IMR-90 (cell line): ENCODE results near the gene BMX. TPM values are rescaled to one million over a fixed set of nuclear protein-coding genes. Genes with fewer than 3 reads are reported as not detected.

Source experiments
- ATAC-seq: fragments of 200-7000 bp; cut with Tn5 transposase; 2 replicates; pipeline ENCODE4 v1.9.1; 2020; ENCODE audit warnings: low read depth, mild to moderate bottlenecking, moderate library complexity
- BruUV-seq: library from RNA; stranded (reverse); fragments of 400-500 nt; replicated peaks from 2 replicates; lab custom pipeline; 2021; lab: Mats Ljungman, UMichigan
- CTCF ChIA-PET: fragments of 300-600 bp; formaldehyde crosslinking; extraction: SDS; loops from one replicate; lab custom pipeline; 2021; ENCODE audit warnings: antibody characterized with exemption; lab: Yijun Ruan, JAX
- POLR2A ChIA-PET: fragments of 300-600 bp; sonication (Branson Sonifier 250); formaldehyde crosslinking; loops from one replicate; lab custom pipeline; 2022; ENCODE audit warnings: antibody characterized with exemption; ENCODE audit not compliant: unreplicated experiment; lab: Charles Lee
- DNase-seq: peaks from one replicate; pipeline ENCODE4 v3.0.0; 2013
- H2AFZ ChIP-seq: replicated peaks from 2 replicates; pipeline ENCODE3; 2013; ENCODE audit warnings: low read length, mild to moderate bottlenecking; ENCODE audit not compliant: poor library complexity
- H2AK5ac ChIP-seq: 2 replicates; pipeline ENCODE4 v1.6.1; 2013; ENCODE audit warnings: low read depth, low read length, inconsistent platforms
- H2AK9ac ChIP-seq: replicated peaks from 2 replicates; pipeline ENCODE3; 2013; ENCODE audit warnings: mild to moderate bottlenecking, low read depth, low read length, moderate library complexity; ENCODE audit not compliant: poor library complexity
- H2BK120ac ChIP-seq: 2 replicates; pipeline ENCODE4 v1.6.1; 2013; ENCODE audit warnings: low read depth, low read length, inconsistent platforms
- H2BK15ac ChIP-seq: 3 replicates; pipeline ENCODE4 v1.6.1; 2013; ENCODE audit warnings: low read depth, low read length, inconsistent platforms
- H2BK20ac ChIP-seq: 2 replicates; pipeline ENCODE4 v1.6.1; 2013; ENCODE audit warnings: low read depth, mild to moderate bottlenecking, inconsistent platforms, low read length, moderate library complexity
- H2BK5ac ChIP-seq: 2 replicates; pipeline ENCODE4 v1.6.1; 2013; ENCODE audit warnings: mild to moderate bottlenecking, low read depth, low read length, inconsistent platforms; ENCODE audit not compliant: poor library complexity, severe bottlenecking
- H3K14ac ChIP-seq: replicated peaks from 2 replicates; pipeline ENCODE4 v1.6.1; 2013; ENCODE audit warnings: low read depth, low read length, inconsistent platforms
- H3K18ac ChIP-seq: 2 replicates; pipeline ENCODE4 v1.6.1; 2013; ENCODE audit warnings: low read depth, low read length, control low read depth
- H3K23ac ChIP-seq: 2 replicates; pipeline ENCODE4 v1.6.1; 2013; ENCODE audit warnings: low read depth, low read length, inconsistent platforms
- H3K27ac ChIP-seq: 2 replicates; pipeline ENCODE4 v1.5.1; 2013; ENCODE audit warnings: mild to moderate bottlenecking, control low read depth, low read length; ENCODE audit not compliant: insufficient read depth
- H3K27me3 ChIP-seq: 2 replicates; pipeline ENCODE4 v1.6.1; 2013; ENCODE audit warnings: low read length; ENCODE audit not compliant: control insufficient read depth, insufficient read depth
- H3K36me3 ChIP-seq: 2 replicates; pipeline ENCODE4 v1.6.1; 2013; ENCODE audit warnings: low read length, mixed read lengths; ENCODE audit not compliant: control insufficient read depth, insufficient read depth
- H3K4ac ChIP-seq: 2 replicates; pipeline ENCODE4 v1.6.1; 2013; ENCODE audit warnings: low read depth, low read length, inconsistent platforms
- H3K4me1 ChIP-seq: 2 replicates; pipeline ENCODE4 v1.6.1; 2013; ENCODE audit warnings: low read length, mixed read lengths; ENCODE audit not compliant: control insufficient read depth, insufficient read depth
- H3K4me2 ChIP-seq: 2 replicates; pipeline ENCODE4 v1.6.1; 2013; ENCODE audit warnings: low read depth, mild to moderate bottlenecking, control low read depth, low read length, moderate library complexity
- H3K4me3 ChIP-seq: 2 replicates; pipeline ENCODE4 v1.5.1; 2013; ENCODE audit warnings: low read depth, mild to moderate bottlenecking, control low read depth, low read length, moderate library complexity; ENCODE audit not compliant: insufficient read depth
- H3K56ac ChIP-seq: 2 replicates; pipeline ENCODE4 v1.6.1; 2013; ENCODE audit warnings: low read length, inconsistent platforms; ENCODE audit not compliant: insufficient read depth; ENCODE audit errors: extremely low read depth
- H3K79me1 ChIP-seq, 2 experiments: 2 replicates each; pipeline ENCODE4 v1.6.1; 2013; ENCODE audit warnings: low read length in 2 of 2, inconsistent platforms in 1 of 2, low read depth in 1 of 2
- H3K9ac ChIP-seq: 2 replicates; pipeline ENCODE4 v1.6.1; 2013; ENCODE audit warnings: low read depth, low read length, control low read depth
- H3K9me1 ChIP-seq: 2 replicates; pipeline ENCODE4 v1.6.1; 2013; ENCODE audit warnings: low read length, inconsistent platforms; ENCODE audit not compliant: insufficient read depth
- H3K9me3 ChIP-seq: 2 replicates; pipeline ENCODE4 v1.6.1; 2013; ENCODE audit warnings: low read length; ENCODE audit not compliant: control insufficient read depth, insufficient read depth
- H4K20me1 ChIP-seq: 2 replicates; pipeline ENCODE4 v1.6.1; 2013; ENCODE audit warnings: low read length, inconsistent platforms; ENCODE audit not compliant: insufficient read depth
- H4K5ac ChIP-seq: 2 replicates; pipeline ENCODE4 v1.6.1; 2013; ENCODE audit warnings: mild to moderate bottlenecking, low read depth, low read length, control low read depth
- H4K8ac ChIP-seq, 2 experiments: 2 replicates each; pipeline ENCODE4 v1.6.1; 2013; ENCODE audit warnings: low read depth in 2 of 2, low read length in 2 of 2, control low read depth in 1 of 2, inconsistent platforms in 1 of 2
- H4K91ac ChIP-seq: 2 replicates; pipeline ENCODE4 v1.6.1; 2013; ENCODE audit warnings: low read depth, low read length, inconsistent platforms; ENCODE audit not compliant: insufficient read depth
- BHLHE40 ChIP-seq: fragments of 150-350 bp; IDR thresholded peaks from 2 replicates; pipeline ENCODE4 v1.6.1; 2016; ENCODE audit warnings: mild to moderate bottlenecking, low read depth, low read length
- CEBPB ChIP-seq: IDR thresholded peaks from 2 replicates; pipeline ENCODE4 v1.6.1; 2012; ENCODE audit warnings: low read depth, low read length, improper control_type of control experiment
- CHD1 ChIP-seq: IDR thresholded peaks from 2 replicates; pipeline ENCODE4 v1.6.1; 2012; ENCODE audit warnings: low read depth, low read length, improper control_type of control experiment
- CTCF ChIP-seq: conservative IDR thresholded peaks from 2 replicates; pipeline ENCODE4 v1.5.1; 2012; ENCODE audit warnings: mild to moderate bottlenecking, low read depth, low read length, improper control_type of control experiment
- ELK1 ChIP-seq: fragments of 150-350 bp; IDR thresholded peaks from 2 replicates; pipeline ENCODE4 v1.6.1; 2016; ENCODE audit warnings: low read depth, mild to moderate bottlenecking, low read length, moderate library complexity, borderline replicate concordance
- FOS ChIP-seq: fragments of 150-350 bp; IDR thresholded peaks from 2 replicates; pipeline ENCODE4 v1.6.1; 2016; ENCODE audit warnings: low read depth, low read length
- MAFK ChIP-seq: IDR thresholded peaks from 2 replicates; pipeline ENCODE4 v1.6.1; 2012; ENCODE audit warnings: low read depth, low read length, improper control_type of control experiment
- MAZ ChIP-seq: IDR thresholded peaks from 2 replicates; pipeline ENCODE4 v1.6.1; 2012; ENCODE audit warnings: low read depth, mild to moderate bottlenecking, low read length, improper control_type of control experiment, moderate library complexity, borderline replicate concordance
- MXI1 ChIP-seq: IDR thresholded peaks from 2 replicates; pipeline ENCODE4 v1.6.1; 2012; ENCODE audit warnings: low read depth, mild to moderate bottlenecking, low read length, moderate library complexity, borderline replicate concordance
- NFE2L2 ChIP-seq: fragments of 150-350 bp; IDR thresholded peaks from 2 replicates; pipeline ENCODE4 v1.6.1; 2016; ENCODE audit warnings: low read depth, mild to moderate bottlenecking, low read length
- POLR2A ChIP-seq: IDR thresholded peaks from 2 replicates; pipeline ENCODE4 v1.6.1; 2012; ENCODE audit warnings: mild to moderate bottlenecking, low read depth, low read length
- RAD21 ChIP-seq: IDR thresholded peaks from 2 replicates; pipeline ENCODE4 v1.6.1; 2012; ENCODE audit warnings: low read length, improper control_type of control experiment
- RCOR1 ChIP-seq: IDR thresholded peaks from 2 replicates; pipeline ENCODE4 v1.6.1; 2012; ENCODE audit warnings: mild to moderate bottlenecking, low read length, improper control_type of control experiment; ENCODE audit not compliant: insufficient replicate concordance
- RFX5 ChIP-seq: IDR thresholded peaks from 2 replicates; pipeline ENCODE4 v1.8.0; 2012; ENCODE audit warnings: low read depth, mild to moderate bottlenecking, low read length, moderate library complexity
- SMC3 ChIP-seq: fragments of 150-350 bp; IDR thresholded peaks from 2 replicates; pipeline ENCODE4 v1.6.1; 2016; ENCODE audit warnings: low read depth, mild to moderate bottlenecking, antibody characterized with exemption, low read length, moderate library complexity
- USF2 ChIP-seq: fragments of 150-350 bp; IDR thresholded peaks from 2 replicates; pipeline ENCODE4 v1.6.1; 2017; ENCODE audit warnings: mild to moderate bottlenecking, antibody characterized with exemption, low read length, low read depth
- WGBS, 2 experiments: methylation state at CpG; one replicate each; pipeline versions ENCODE4 v1.1.5 to v1.1.7; 2013; ENCODE audit warnings: missing lambda C conversion rate in 2 of 2; ENCODE audit not compliant: insufficient read length in 1 of 2; ENCODE audit errors: extremely low coverage in 2 of 2; 5-methylcytosine and 5-hydroxymethylcytosine counted together
- dilution Hi-C: fragments of 300-500 bp; cut with HindIII; formaldehyde crosslinking; loops from one replicate; pipeline ENCODE4 v1.14.3; 2018; ENCODE audit warnings: low sequenced_read_pairs; ENCODE audit not compliant: unreplicated experiment
- in situ Hi-C: fragments of 300-500 bp; cut with MboI; formaldehyde crosslinking; loops from 3 replicates; pipeline ENCODE4 v1.14.3; 2019; ENCODE audit warnings: low sequenced_read_pairs, inconsistent platforms, mixed read lengths
- intact Hi-C: fragments of 100-400 bp; cut with micrococcal nuclease; formaldehyde crosslinking; loops from 2 replicates; pipeline ENCODE4 v1.10.0; 2022
- polyA plus RNA-seq, 3 experiments: library from polyadenylated mRNA; depleted of rRNA; stranded (reverse); fragments of >200 nt; gene quantifications; 2 replicates each; pipeline ENCODE4 v1.2.3, GENCODE V29; 2012; ENCODE audit warnings: low replicate concordance in 1 of 3
- total RNA-seq: library from RNA; depleted of rRNA; stranded (reverse); fragments of >200 nt; gene quantifications from 2 replicates; pipeline ENCODE4 v1.2.3, GENCODE V29; 2012

BMX gene
- total and polyA plus RNA-seq, 2 of the 4 experiments (the other 2 are of a cell fraction), result not detected

GRCh38 chrX:15483891-15484290 lies 16.7 kb upstream of the BMX start:
- DNase-seq, result no peak
- Histone ChIP-seq H4K8ac (no peak overlapping the region), H3K4me2 (no peak overlapping the region), H3K4me1 (no peaks in the 10 kb centered on the region), H4K20me1 (no peaks in the 10 kb centered on the region), H3K9me3 (no peaks in the 10 kb centered on the region), H2BK5ac (no peak overlapping the region), H2AFZ (no peak overlapping the region), H3K79me1 (no peaks in the 10 kb centered on the region), H3K9ac (no peak overlapping the region), H3K36me3 (peaks cover 1% of the 10 kb centered on the region; the same call in 1 of the 2 replicates), H3K56ac (no peak overlapping the region), H3K27me3 (no peaks in the 10 kb centered on the region; the same call in 1 of the 2 replicates), H3K4me3 (no peak overlapping the region), H2AK9ac (no peak overlapping the region), H3K18ac (no peak overlapping the region), H3K9me1 (no peaks in the 10 kb centered on the region), H3K14ac (no peak overlapping the region), H2BK120ac (no peak overlapping the region), H4K5ac (no peak overlapping the region), H2AK5ac (no peak overlapping the region), H2BK20ac (no peak overlapping the region), H4K91ac (no peak overlapping the region), H3K27ac (no peak overlapping the region), H3K4ac (no peak overlapping the region), H3K23ac (no peak overlapping the region), H2BK15ac (no peak overlapping the region)
- BruUV-seq, result no TSS peak
- WGBS, 2 experiments, result no CpG with 5 or more reads among the region's 2 CpGs
- ChIA-PET POLR2A (no interaction called here), CTCF (interaction anchor here (0.6 kb wide), 1 partner anchor 15 kb away, joined by 3 read pairs; no protein-coding TSS in a partner anchor)
- no peak for TF ChIP-seq MAZ
- no peak for TF ChIP-seq MXI1
- TF ChIP-seq SMC3, result no peak
- no peak for TF ChIP-seq RCOR1
- TF ChIP-seq CHD1, result no peak
- no peak for TF ChIP-seq NFE2L2
- TF ChIP-seq USF2, result no peak
- TF ChIP-seq BHLHE40, result no peak
- no peak for TF ChIP-seq POLR2A
- no peak for TF ChIP-seq RFX5
- no peak for TF ChIP-seq ELK1
- no peak for TF ChIP-seq RAD21
- no peak for TF ChIP-seq MAFK
- no peak for TF ChIP-seq CTCF
- no peak for TF ChIP-seq FOS
- no peak for TF ChIP-seq CEBPB
- intact Hi-C loops, result no loop called here
- dilution Hi-C loops, result no loop called here
- ATAC-seq, result no peak
- in situ Hi-C loops, result loop anchor here (25.0 kb wide), 1 partner anchor 1203 kb away; no protein-coding TSS in a partner anchor
